COLO668 (cell line): ENCODE data around the gene WDSUB1.
A peak's percentile ranks its signal among the peaks of the same experiment; 100 is the strongest.

Experiments
- DNase-seq: peaks from one replicate; lab custom pipeline; 2025; ENCODE audit not compliant: unreplicated experiment; lab: John Stamatoyannopoulos, UW

The WDSUB1 gene

GRCh38 chr2:159266554-159266953 is 19.9 kb downstream of the WDSUB1 start:
- DNase-seq = no peak

GRCh38 chr2:159265171-159265576 is 21.3 kb downstream of the WDSUB1 start:
- DNase-seq = no peak

- DNase-seq = no peak
Observed at GRCh38 chr2:159262904-159263303, 23.6 kb downstream of the WDSUB1 start.

GRCh38 chr2:159262226-159262625 is 24.3 kb downstream of the WDSUB1 start:
- no peak for DNase-seq

- DNase-seq = no peak
Observed at GRCh38 chr2:159256159-159256558, 30.3 kb downstream of the WDSUB1 start.

- DNase-seq = no peak
Observed at GRCh38 chr2:159252905-159253304, 33.6 kb downstream of the WDSUB1 start.

- no peak for DNase-seq
Observed at GRCh38 chr2:159251296-159252173, 35.0 kb downstream of the WDSUB1 start.

GRCh38 chr2:159249990-159250715 is 36.4 kb downstream of the WDSUB1 start:
- peak; percentile 9 for DNase-seq

- no peak for DNase-seq
Observed at GRCh38 chr2:159246325-159246988, 40.0 kb downstream of the WDSUB1 start.

- DNase-seq = no peak
Observed at GRCh38 chr2:159243529-159243928, 43.0 kb downstream of the WDSUB1 start.

- no peak for DNase-seq
Observed at GRCh38 chr2:159234868-159235267, 51.6 kb downstream of the WDSUB1 start.

GRCh38 chr2:159232456-159233170 is 53.9 kb downstream of the WDSUB1 start:
- no peak for DNase-seq

- DNase-seq = no peak
Observed at GRCh38 chr2:159230145-159230877, 56.2 kb downstream of the WDSUB1 start.

- DNase-seq = no peak
Observed at GRCh38 chr2:159229476-159230144, 56.9 kb downstream of the WDSUB1 start.

- DNase-seq = no peak
Observed at GRCh38 chr2:159228081-159228581, 58.4 kb downstream of the WDSUB1 start.

- no peak for DNase-seq
Observed at GRCh38 chr2:159227467-159227866, 59.0 kb downstream of the WDSUB1 start.

GRCh38 chr2:159226608-159227385 is 59.7 kb downstream of the WDSUB1 start:
- DNase-seq = no peak

- DNase-seq = no peak
Observed at GRCh38 chr2:159226059-159226461, 60.4 kb downstream of the WDSUB1 start.
